SK-N-SH treated with all-trans-retinoic acid at 6 μM for 48 hours (cell line): Measurements from ENCODE around the gene ZNF654.
A peak's percentile ranks its signal among the peaks of the same experiment; 100 is the strongest.

ENCODE experiments used
- ARNTL ChIP-seq: fragments of 450-650 bp; formaldehyde crosslinking; IDR thresholded peaks from 2 replicates; pipeline ENCODE4 v1.5.0; 2020; ENCODE audit warnings: low read depth, mild to moderate bottlenecking, moderate library complexity, borderline replicate concordance
- CSDC2 ChIP-seq: fragments of 250-450 bp; sonication (Bioruptor Pico); IDR thresholded peaks from 2 replicates; pipeline ENCODE4 v1.5.0; 2020; ENCODE audit warnings: mild to moderate bottlenecking, moderate library complexity
- TCF4 ChIP-seq: fragments of 250-450 bp; sonication (Bioruptor Pico); IDR thresholded peaks from 2 replicates; pipeline ENCODE4 v1.8.0; 2021; ENCODE audit warnings: mild to moderate bottlenecking, moderate library complexity, borderline replicate concordance
- ZFP3 ChIP-seq: fragments of 250-450 bp; sonication (Bioruptor Pico); IDR thresholded peaks from 2 replicates; pipeline ENCODE4 v1.5.0; 2020; ENCODE audit warnings: mild to moderate bottlenecking, moderate library complexity
- ZNF565 ChIP-seq: fragments of 450-650 bp; formaldehyde crosslinking; conservative IDR thresholded peaks from 2 replicates; pipeline ENCODE4 v1.5.0; 2020; ENCODE audit warnings: low read depth, mild to moderate bottlenecking, moderate library complexity
- ZNF70 ChIP-seq: fragments of 450-650 bp; formaldehyde crosslinking; IDR thresholded peaks from 2 replicates; pipeline ENCODE4 v1.5.0; 2020; ENCODE audit warnings: mild to moderate bottlenecking, moderate library complexity
- TF ChIP-seq, protein P1 (sequence below): fragments of 250-450 bp; sonication (Bioruptor Pico); IDR thresholded peaks from 2 replicates; pipeline ENCODE4 v1.5.1; 2020; ENCODE audit warnings: low read depth, mild to moderate bottlenecking, moderate library complexity
- TF ChIP-seq, protein P2 (sequence below): fragments of 250-450 bp; sonication (Bioruptor Pico); IDR thresholded peaks from 2 replicates; pipeline ENCODE4 v1.8.0; 2021; ENCODE audit warnings: low read depth, mild to moderate bottlenecking, moderate library complexity, borderline replicate concordance

DNA sequence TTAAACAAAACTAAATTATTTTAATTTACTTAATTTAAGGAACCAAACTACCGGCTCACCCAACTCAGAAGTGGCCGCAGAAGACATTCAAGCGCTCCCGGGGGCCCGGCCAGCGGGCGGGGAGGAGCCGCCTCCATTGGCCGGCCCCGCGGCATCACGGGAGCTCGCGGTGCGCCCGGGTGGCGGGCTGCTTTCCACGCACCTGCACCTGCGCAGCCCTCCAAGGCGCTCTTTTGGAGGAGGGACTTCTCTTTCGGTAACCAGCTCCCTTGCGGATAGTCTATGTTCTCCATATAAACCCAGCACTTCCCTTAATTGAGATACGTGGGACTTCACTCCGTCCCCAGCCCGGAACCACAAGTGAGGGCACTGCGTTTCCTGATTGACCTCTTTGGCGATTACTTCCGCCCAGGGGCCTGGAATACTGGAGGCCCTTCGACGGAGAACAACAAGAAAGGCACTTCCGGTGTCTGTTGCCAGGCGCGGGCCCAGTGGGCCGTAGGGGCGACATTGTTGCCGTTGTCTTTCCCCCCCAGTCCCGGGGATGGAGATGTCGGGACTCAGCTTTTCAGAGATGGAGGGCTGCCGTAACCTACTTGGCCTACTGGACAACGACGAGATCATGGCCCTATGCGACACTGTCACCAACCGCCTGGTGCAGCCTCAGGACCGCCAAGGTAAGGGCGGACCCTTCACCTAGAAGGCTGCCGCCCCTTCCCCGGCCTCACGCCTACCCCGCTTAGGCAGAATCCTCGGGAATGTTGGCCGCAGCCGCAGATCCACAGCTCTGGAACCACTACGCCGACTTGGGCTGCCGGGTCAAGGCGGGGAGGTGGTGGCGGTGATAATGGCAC lies 90.7 kb downstream of the ZNF654 start, which contains the start of gene C3orf38:
- no peak for TF ChIP-seq ZFP3 (CRISPR knock-in tag)
- no peak for TF ChIP-seq ARNTL (CRISPR knock-in tag)
- TF ChIP-seq, protein P1, sequence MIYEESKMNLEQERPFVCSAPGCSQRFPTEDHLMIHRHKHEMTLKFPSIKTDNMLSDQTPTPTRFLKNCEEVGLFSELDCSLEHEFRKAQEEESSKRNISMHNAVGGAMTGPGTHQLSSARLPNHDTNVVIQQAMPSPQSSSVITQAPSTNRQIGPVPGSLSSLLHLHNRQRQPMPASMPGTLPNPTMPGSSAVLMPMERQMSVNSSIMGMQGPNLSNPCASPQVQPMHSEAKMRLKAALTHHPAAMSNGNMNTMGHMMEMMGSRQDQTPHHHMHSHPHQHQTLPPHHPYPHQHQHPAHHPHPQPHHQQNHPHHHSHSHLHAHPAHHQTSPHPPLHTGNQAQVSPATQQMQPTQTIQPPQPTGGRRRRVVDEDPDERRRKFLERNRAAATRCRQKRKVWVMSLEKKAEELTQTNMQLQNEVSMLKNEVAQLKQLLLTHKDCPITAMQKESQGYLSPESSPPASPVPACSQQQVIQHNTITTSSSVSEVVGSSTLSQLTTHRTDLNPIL (CRISPR knock-in tag) = no peak
- TF ChIP-seq TCF4 (CRISPR knock-in tag) = no peak
- TF ChIP-seq, protein P2, sequence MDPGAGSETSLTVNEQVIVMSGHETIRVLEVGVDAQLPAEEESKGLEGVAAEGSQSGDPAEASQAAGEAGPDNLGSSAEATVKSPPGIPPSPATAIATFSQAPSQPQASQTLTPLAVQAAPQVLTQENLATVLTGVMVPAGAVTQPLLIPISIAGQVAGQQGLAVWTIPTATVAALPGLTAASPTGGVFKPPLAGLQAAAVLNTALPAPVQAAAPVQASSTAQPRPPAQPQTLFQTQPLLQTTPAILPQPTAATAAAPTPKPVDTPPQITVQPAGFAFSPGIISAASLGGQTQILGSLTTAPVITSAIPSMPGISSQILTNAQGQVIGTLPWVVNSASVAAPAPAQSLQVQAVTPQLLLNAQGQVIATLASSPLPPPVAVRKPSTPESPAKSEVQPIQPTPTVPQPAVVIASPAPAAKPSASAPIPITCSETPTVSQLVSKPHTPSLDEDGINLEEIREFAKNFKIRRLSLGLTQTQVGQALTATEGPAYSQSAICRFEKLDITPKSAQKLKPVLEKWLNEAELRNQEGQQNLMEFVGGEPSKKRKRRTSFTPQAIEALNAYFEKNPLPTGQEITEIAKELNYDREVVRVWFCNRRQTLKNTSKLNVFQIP = peak; percentile 71; the same call in 1 of the 2 replicates
- TF ChIP-seq CSDC2 (CRISPR knock-in tag) = no peak
- no peak for TF ChIP-seq ZNF565
- TF ChIP-seq ZNF70 (CRISPR knock-in tag) = no peak
